Measurements from ENCODE around the gene PTPRN2. TPM values are rescaled to one million over a fixed set of nuclear protein-coding genes. Genes with fewer than 3 reads are reported as not detected.

The PTPRN2 gene
- total and polyA plus RNA-seq, 2 of the 13 experiments (the other 11 are each of a cell fraction or from before 2014, with no cell fraction given): 2.5 to 24.2 TPM

- no peak overlapping the region for H3K9ac ChIP-seq (ENCODE audit: insufficient read depth, low read depth, low read length)
- POLR2A ChIA-PET: no interaction called here
- H3K9me3 ChIP-seq (ENCODE audit: low read length): no peaks in the 10 kb centered on the region
- H3K36me3 ChIP-seq (replicated peaks in 1 of 2; ENCODE audit: control insufficient read depth in 1 of 2, insufficient read depth in 2 of 2, low read length in 2 of 2): no peaks in the 10 kb centered on the region
- no peaks in the 10 kb centered on the region for H3K4me1 ChIP-seq (ENCODE audit: insufficient read depth, low read length)
- 22% methylated on average over 17 of the region's 44 CpGs for WGBS (ENCODE audit: low lambda C conversion rate)
- intact Hi-C loops (cut with micrococcal nuclease; ENCODE audit: unreplicated experiment): no loop called here
- CTCF ChIA-PET (ENCODE audit: low intra/inter-chr PET ratio, low total read pairs): no interaction called here
- peaks cover 9 to 42% of the 10 kb centered on the region in 2 experiments; a peak in 4 of 5 replicates for H3K27me3 ChIP-seq (ENCODE audit: control insufficient read depth in 1 of 2, insufficient read depth in 2 of 2, low read length in 2 of 2)
- no peak for TF ChIP-seq ZNF552 (CRISPR knock-in tag; IDR thresholded peaks at IDR 0.05; ENCODE audit: borderline replicate concordance)
- no peak for TF ChIP-seq SMAD1 (CRISPR knock-in tag; IDR thresholded peaks at IDR 0.05; ENCODE audit: borderline replicate concordance, low read depth)
- no peak for TF ChIP-seq ZNF775 (CRISPR knock-in tag; IDR thresholded peaks at IDR 0.05; ENCODE audit: borderline replicate concordance)
- no peak for TF ChIP-seq JUN (CRISPR knock-in tag; IDR thresholded peaks at IDR 0.05)
- TF ChIP-seq MIXL1 (CRISPR knock-in tag; IDR thresholded peaks at IDR 0.05): no peak
- TF ChIP-seq ZBTB2 (CRISPR knock-in tag; IDR thresholded peaks at IDR 0.05; ENCODE audit: low read depth): no peak
- TF ChIP-seq THAP11 (CRISPR knock-in tag; IDR thresholded peaks at IDR 0.05): no peak
- no peak for TF ChIP-seq NFE2 (CRISPR knock-in tag; IDR thresholded peaks at IDR 0.05)
- no peak for TF ChIP-seq MLLT10 (CRISPR knock-in tag; IDR thresholded peaks at IDR 0.05)
- TF ChIP-seq JARID2 (CRISPR knock-in tag; IDR thresholded peaks at IDR 0.05; ENCODE audit: insufficient replicate concordance): no peak
- no peak for TF ChIP-seq DPF2 (CRISPR knock-in tag; IDR thresholded peaks at IDR 0.05; ENCODE audit: borderline replicate concordance, low read depth)
- TF ChIP-seq TBL1XR1 (IDR thresholded peaks at IDR 0.05; ENCODE audit: borderline replicate concordance, low read length, partially characterized antibody): no peak
- TF ChIP-seq XBP1 (CRISPR knock-in tag; IDR thresholded peaks at IDR 0.05): no peak
- TF ChIP-seq POGZ (CRISPR knock-in tag; IDR thresholded peaks at IDR 0.05): no peak
- no peak for TF ChIP-seq MATR3 (CRISPR knock-in tag; IDR thresholded peaks at IDR 0.05)
- no peak for TF ChIP-seq AFF4 (CRISPR knock-in tag; IDR thresholded peaks at IDR 0.05)
- no peak for TF ChIP-seq BCLAF1 (IDR thresholded peaks at IDR 0.05)
- no peak for TF ChIP-seq SATB2 (CRISPR knock-in tag; IDR thresholded peaks at IDR 0.05)
- no peaks in the 10 kb centered on the region for H3K79me2 ChIP-seq (ENCODE audit: insufficient read depth, low read length)
- no peak overlapping the region for H3K27ac ChIP-seq (ENCODE audit: extremely low read length, insufficient read depth, low read length)
- H3K4me3 ChIP-seq (replicated peaks in 1 of 3; ENCODE audit: insufficient read depth in 1 of 3, low read depth in 2 of 3, low read length in 3 of 3): no peak overlapping the region
- no TSS peak for BruUV-seq (replicated peaks)
- no peak for FAIRE-seq
- no peak overlapping the region for H2AFZ ChIP-seq (ENCODE audit: low read length)
- H3K4me2 ChIP-seq (ENCODE audit: low read depth, low read length): no peak overlapping the region
- peak; percentile 13; the same call in 2 of the 3 replicates for ATAC-seq
- no peak for DNase-seq (ENCODE audit: low spot score)
- in situ Hi-C loops (cut with HindIII; ENCODE audit: extremely low pct_ligation_motif_present, low pct_unique_long_range_greater_than_20kb): no loop called here
- H4K20me1 ChIP-seq (ENCODE audit: insufficient read depth, low read length): peaks cover 15% of the 10 kb centered on the region; the same call in 1 of the 2 replicates
Measured at GRCh38 chr7:157692460-157693011, 895.1 kb downstream of the PTPRN2 start.
